Left ventricle myocardium inferior (tissue), 1 donor: ENCODE results near the gene PDE4C. TPM values are rescaled to one million over a fixed set of nuclear protein-coding genes. Genes with fewer than 3 reads are reported as not detected.

Experiments
- DNase-seq: peaks from one replicate; pipeline ENCODE4 v3.0.0-alpha.2; 2020
- H3K27ac ChIP-seq: fragments of 200-600 bp; replicated peaks from 2 replicates; pipeline ENCODE4 v1.8.0; 2021
- H3K27me3 ChIP-seq: fragments of 200-600 bp; 2 replicates; pipeline ENCODE4 v1.8.0; 2021; ENCODE audit warnings: low read depth
- H3K36me3 ChIP-seq: fragments of 200-600 bp; 2 replicates; pipeline ENCODE4 v1.8.0; 2021
- H3K4me1 ChIP-seq: fragments of 200-600 bp; 2 replicates; pipeline ENCODE4 v1.8.0; 2021
- H3K4me3 ChIP-seq: fragments of 200-600 bp; 2 replicates; pipeline ENCODE4 v1.8.0; 2021; ENCODE audit warnings: mild to moderate bottlenecking, moderate library complexity
- H3K9me3 ChIP-seq: fragments of 200-600 bp; replicated peaks from 2 replicates; pipeline ENCODE4 v1.8.0; 2021
- intact Hi-C: fragments of 100-400 bp; cut with micrococcal nuclease; formaldehyde crosslinking; loops from one replicate; pipeline ENCODE4 v1.11.0; 2022
- total RNA-seq: library from RNA; stranded (reverse); fragmentation: NEBNext Ultra II Directional; extraction: Animal tissue kit (Norgen Biotek cat#: 25700); gene quantifications from one replicate; pipeline ENCODE4 v1.2.1, GENCODE V29; 2021
- TF ChIP-seq, protein P1 (sequence below): fragments of 200-600 bp; IDR thresholded peaks from 2 replicates; pipeline ENCODE4 v1.8.0; 2021; ENCODE audit warnings: antibody characterized with exemption, mild to moderate bottlenecking, borderline replicate concordance
- donor health status: DM: no; HTN: yes; CAD: no; lungs with severe emphysema.

Gene PDE4C
- total RNA-seq, 1 donor from 2014 or later = 2.4 TPM

DNA sequence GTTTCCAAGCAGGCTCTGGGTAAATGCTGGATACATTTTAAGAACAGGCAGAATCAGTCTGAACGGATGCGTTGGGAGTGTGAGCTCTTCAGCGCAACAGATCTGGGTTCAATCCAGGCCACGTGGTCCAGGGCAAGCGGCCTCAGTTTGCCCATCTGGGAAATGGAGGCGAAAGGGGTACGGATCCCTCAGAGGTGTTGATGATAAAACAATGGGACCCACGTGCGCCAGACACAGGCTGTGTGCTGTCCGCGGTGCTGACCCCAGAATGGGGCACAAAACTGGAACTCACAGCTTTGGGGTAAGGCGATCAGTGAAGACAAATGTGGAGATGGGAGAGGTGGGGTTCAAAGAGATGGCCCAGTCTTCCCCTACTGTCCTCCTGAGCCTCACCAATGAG, 13.1 kb upstream of the PDE4C start:
- Histone ChIP-seq H3K4me1 (no peaks in the 10 kb centered on the region), H3K9me3 (no peaks in the 10 kb centered on the region), H3K4me3 (no peak overlapping the region), H3K27me3 (peaks cover 41% of the 10 kb centered on the region), H3K36me3 (no peaks in the 10 kb centered on the region), H3K27ac (no peak overlapping the region)
- TF ChIP-seq, protein P1, sequence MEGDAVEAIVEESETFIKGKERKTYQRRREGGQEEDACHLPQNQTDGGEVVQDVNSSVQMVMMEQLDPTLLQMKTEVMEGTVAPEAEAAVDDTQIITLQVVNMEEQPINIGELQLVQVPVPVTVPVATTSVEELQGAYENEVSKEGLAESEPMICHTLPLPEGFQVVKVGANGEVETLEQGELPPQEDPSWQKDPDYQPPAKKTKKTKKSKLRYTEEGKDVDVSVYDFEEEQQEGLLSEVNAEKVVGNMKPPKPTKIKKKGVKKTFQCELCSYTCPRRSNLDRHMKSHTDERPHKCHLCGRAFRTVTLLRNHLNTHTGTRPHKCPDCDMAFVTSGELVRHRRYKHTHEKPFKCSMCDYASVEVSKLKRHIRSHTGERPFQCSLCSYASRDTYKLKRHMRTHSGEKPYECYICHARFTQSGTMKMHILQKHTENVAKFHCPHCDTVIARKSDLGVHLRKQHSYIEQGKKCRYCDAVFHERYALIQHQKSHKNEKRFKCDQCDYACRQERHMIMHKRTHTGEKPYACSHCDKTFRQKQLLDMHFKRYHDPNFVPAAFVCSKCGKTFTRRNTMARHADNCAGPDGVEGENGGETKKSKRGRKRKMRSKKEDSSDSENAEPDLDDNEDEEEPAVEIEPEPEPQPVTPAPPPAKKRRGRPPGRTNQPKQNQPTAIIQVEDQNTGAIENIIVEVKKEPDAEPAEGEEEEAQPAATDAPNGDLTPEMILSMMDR = no peak
- intact Hi-C loops = no loop called here
- DNase-seq = no peak

DNA sequence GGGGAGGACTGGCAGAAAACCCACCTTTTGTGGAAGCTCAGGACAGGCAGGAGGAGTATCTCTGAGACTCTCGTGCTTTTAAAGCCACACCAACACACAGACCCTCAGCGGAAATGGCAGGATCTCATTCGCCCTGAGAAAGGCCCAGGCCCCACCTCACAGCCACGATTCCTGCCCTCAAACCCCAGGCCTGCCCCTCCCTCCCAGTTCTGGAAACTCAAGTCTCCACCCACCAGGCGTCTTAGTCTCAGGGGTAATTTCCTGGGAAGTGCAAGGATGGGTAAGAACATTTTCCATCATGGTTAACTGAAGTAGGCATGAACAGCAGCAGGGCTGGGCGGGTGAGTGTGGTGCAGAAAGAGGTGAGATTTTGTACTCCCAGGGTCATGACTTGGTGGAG, 8.0 kb upstream of the PDE4C start:
- intact Hi-C loops = no loop called here
- no peak for DNase-seq
- peaks cover 83% of the 10 kb centered on the region for H3K27me3 ChIP-seq
- peaks cover 9% of the 10 kb centered on the region for H3K4me1 ChIP-seq
- no peak overlapping the region for H3K4me3 ChIP-seq
- no peak overlapping the region for H3K27ac ChIP-seq
- TF ChIP-seq, protein P1 = no peak
- H3K36me3 ChIP-seq = no peaks in the 10 kb centered on the region
- H3K9me3 ChIP-seq = peaks cover 11% of the 10 kb centered on the region

DNA sequence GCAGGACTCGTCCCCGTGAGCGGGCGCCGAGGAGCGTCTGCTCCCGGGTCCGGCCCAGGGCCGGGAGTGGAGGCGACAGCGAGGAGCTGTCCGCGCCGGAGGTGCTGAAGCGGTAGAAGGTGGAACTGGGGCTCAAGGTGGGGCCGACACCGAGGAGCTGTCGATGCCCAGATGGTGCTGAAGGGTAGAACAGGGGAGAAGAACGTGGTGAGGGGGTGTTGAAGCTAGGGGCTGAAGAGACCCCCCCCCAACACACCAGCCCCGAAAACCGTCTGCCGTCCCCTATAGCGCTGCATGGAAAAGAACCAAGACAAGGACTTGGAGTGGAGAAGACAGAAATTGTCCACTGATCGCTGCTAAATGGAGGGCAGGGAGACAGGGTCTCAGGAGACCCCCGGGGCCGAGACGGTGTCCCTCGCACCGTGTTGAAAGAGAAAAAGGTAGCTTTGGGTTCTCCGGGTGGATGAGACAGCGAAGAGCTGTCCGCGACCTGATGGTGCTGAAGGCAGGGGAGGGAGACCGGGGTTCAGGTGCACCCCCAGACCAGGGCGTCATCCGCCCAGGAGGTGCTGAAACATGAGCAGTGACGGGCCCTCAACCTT, 7.1 kb upstream of the PDE4C start:
- Histone ChIP-seq H3K36me3 (no peaks in the 10 kb centered on the region), H3K9me3 (peaks cover 11% of the 10 kb centered on the region), H3K4me3 (no peak overlapping the region), H3K27ac (no peak overlapping the region), H3K4me1 (peaks cover 12% of the 10 kb centered on the region), H3K27me3 (peaks cover 88% of the 10 kb centered on the region)
- intact Hi-C loops = no loop called here
- DNase-seq = no peak
- TF ChIP-seq, protein P1 = no peak

DNA sequence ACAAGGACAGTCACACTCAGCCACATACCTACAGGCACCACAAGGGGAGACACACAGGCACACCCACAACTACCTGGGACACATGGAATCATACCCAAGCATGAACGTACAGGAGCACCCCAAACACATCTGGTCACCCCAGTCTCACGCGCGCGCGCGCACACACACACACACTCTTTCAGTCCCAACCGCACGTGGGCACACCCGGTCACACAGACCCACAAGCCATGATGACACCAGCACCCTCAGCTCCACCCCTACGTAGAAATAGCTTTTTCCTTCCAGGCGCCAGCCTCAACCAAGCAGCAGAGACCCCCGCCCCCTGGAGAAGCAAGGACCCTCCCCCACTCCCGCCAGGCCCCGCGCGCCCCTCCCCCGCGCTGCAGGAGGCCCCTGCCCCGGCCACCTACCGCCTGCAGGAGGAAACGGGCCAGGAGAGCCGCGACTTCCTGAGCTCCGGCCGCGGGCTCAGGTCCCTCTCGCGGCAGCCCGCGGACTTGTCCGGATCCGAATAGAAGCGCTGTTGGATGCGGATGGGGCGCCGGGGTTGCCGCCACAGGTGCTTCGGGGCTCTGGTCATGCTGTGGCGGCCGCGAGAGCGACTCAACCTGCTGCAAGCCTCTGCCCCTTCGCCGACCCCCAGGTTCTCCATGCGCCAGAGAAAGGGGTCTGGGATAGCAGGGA, 6.4 kb upstream of the PDE4C start:
- intact Hi-C loops = no loop called here
- no peaks in the 10 kb centered on the region for H3K36me3 ChIP-seq
- TF ChIP-seq, protein P1 = no peak
- peaks cover 11% of the 10 kb centered on the region for H3K9me3 ChIP-seq
- DNase-seq = no peak
- H3K4me3 ChIP-seq = no peak overlapping the region
- H3K27ac ChIP-seq = no peak overlapping the region
- H3K27me3 ChIP-seq = peaks cover 92% of the 10 kb centered on the region
- peaks cover 19% of the 10 kb centered on the region for H3K4me1 ChIP-seq

DNA sequence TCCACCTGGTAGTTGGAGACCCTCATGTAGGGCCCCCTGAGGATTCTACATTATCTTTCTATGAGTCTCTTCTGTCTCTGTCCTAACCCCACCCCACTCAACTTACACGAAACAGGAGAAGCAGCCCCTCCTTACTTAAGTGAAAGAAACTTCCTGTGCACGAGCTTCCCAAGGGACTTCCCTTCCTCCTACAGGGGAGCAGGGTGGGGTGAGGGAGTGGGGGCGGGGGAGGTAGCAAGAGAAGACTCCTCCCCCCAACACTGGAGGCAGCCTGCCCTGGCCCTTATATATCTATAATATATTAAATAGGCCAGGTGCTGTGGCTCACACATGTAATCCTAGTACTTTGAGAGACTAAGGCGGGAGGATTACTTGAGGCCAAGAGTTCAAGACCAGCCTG, 5.5 kb upstream of the PDE4C start:
- H3K4me3 ChIP-seq = no peak overlapping the region
- no peaks in the 10 kb centered on the region for H3K36me3 ChIP-seq
- H3K4me1 ChIP-seq = peaks cover 26% of the 10 kb centered on the region
- intact Hi-C loops = no loop called here
- TF ChIP-seq, protein P1 = no peak
- peaks cover 96% of the 10 kb centered on the region for H3K27me3 ChIP-seq
- no peak overlapping the region for H3K27ac ChIP-seq
- H3K9me3 ChIP-seq = peaks cover 11% of the 10 kb centered on the region
- DNase-seq = no peak
